ENCODE data around the gene HSPB9.
A peak's percentile ranks its signal among the peaks of the same experiment; 100 is the strongest.

Gene HSPB9

DNA sequence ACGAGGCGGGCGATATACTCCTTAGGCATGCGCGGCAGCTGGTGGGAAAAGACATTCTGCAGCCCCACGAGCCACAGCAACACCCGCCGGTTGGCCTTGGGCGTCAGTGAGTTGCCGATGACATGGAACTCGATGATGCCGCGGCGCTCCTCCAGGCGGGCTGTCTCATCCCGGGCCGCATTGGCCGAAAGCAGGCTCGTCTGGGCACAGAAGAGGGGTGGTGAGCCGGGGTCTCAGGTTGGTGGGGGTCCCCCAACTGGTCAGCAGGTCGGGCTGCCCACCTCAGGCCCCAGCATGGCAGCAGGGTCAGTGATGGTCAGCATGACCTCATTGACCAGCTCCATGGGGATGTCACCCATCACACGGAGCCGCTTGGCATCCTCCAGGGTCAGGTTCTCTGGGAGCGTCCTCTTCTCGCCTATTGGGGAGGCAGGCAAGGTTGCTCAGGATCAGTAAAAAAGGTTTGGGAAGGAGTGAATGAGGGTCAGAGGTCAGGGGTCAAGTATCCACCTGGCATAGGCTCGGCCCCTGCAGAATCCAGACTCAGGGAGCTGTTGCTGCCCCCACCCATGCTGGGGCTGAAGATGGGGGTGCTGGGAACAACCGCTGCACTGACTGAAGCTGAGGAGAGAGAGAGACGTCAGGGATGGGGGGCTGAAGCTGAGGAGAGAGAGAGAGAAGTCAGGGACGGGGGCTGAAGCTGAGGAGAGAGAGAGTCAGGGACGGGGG is 5.0 kb upstream of the HSPB9 start:
- Histone ChIP-seq H3K27me3 (no peaks in the 10 kb centered on the region), H3K4me1 (peaks cover 4% of the 10 kb centered on the region; the same call in 1 of the 2 replicates), H3K4me3 (ENCODE audit: low read depth, low read length) (no peak overlapping the region), H3K36me3 (peaks cover 28% of the 10 kb centered on the region), H3K9me3 (no peaks in the 10 kb centered on the region)
- DNase-seq, result no peak
- TF ChIP-seq, protein P1, sequence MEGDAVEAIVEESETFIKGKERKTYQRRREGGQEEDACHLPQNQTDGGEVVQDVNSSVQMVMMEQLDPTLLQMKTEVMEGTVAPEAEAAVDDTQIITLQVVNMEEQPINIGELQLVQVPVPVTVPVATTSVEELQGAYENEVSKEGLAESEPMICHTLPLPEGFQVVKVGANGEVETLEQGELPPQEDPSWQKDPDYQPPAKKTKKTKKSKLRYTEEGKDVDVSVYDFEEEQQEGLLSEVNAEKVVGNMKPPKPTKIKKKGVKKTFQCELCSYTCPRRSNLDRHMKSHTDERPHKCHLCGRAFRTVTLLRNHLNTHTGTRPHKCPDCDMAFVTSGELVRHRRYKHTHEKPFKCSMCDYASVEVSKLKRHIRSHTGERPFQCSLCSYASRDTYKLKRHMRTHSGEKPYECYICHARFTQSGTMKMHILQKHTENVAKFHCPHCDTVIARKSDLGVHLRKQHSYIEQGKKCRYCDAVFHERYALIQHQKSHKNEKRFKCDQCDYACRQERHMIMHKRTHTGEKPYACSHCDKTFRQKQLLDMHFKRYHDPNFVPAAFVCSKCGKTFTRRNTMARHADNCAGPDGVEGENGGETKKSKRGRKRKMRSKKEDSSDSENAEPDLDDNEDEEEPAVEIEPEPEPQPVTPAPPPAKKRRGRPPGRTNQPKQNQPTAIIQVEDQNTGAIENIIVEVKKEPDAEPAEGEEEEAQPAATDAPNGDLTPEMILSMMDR (IDR thresholded peaks at IDR 0.05; ENCODE audit: low read depth, low read length), result no peak

DNA sequence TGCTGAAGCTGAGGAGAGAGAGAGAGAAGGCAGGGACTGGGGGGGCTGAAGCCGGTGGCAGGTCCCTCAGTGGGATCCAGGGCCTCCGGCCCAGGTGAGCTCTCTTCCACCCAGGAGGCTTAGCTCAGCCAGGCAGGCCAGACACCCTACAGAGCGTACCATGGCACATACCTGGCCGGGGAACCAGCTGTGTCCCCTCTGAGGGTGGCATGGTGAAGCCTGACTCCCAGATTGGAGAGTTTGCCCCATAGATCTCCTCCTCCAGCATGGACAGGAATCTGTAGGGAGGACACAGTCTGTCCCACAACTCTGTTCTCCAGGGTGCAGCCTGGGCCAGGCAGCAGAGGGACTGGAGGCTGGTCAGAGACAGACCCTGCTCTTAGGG is 4.5 kb upstream of the HSPB9 start:
- peaks cover 4% of the 10 kb centered on the region; the same call in 1 of the 2 replicates for H3K4me1 ChIP-seq
- no peak overlapping the region for H3K4me3 ChIP-seq (ENCODE audit: low read depth, low read length)
- TF ChIP-seq, protein P1 (IDR thresholded peaks at IDR 0.05; ENCODE audit: low read depth, low read length), result no peak
- no peaks in the 10 kb centered on the region for H3K27me3 ChIP-seq
- no peaks in the 10 kb centered on the region for H3K9me3 ChIP-seq
- H3K36me3 ChIP-seq, result peaks cover 31% of the 10 kb centered on the region
- DNase-seq, result no peak

DNA sequence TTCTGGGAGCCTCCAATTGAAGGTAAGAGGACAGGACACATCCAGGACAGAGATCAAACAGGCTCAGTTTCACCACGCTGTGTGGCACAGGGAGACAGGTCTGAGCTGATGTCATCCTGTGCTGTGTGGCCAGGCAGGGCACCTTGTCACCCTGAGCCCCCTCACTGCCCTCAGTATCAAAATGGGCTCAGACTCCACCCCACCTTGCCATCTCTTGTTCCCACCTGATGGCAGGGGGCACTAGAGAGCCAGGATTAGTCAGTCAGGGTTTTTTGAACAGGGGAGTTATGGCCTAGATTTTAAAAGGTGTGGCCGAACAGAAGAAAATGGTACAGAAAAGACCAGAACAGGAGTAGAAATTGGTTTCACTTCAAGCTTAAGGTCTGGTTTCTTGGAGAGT is 4.1 kb upstream of the HSPB9 start:
- Histone ChIP-seq H3K4me3 (ENCODE audit: low read depth, low read length) (no peak overlapping the region), H3K9me3 (no peaks in the 10 kb centered on the region), H3K4me1 (peaks cover 4% of the 10 kb centered on the region; the same call in 1 of the 2 replicates), H3K36me3 (peaks cover 31% of the 10 kb centered on the region), H3K27me3 (no peaks in the 10 kb centered on the region)
- TF ChIP-seq, protein P1 (IDR thresholded peaks at IDR 0.05; ENCODE audit: low read depth, low read length), result peak; percentile 66
- peak; percentile 62 for DNase-seq

DNA sequence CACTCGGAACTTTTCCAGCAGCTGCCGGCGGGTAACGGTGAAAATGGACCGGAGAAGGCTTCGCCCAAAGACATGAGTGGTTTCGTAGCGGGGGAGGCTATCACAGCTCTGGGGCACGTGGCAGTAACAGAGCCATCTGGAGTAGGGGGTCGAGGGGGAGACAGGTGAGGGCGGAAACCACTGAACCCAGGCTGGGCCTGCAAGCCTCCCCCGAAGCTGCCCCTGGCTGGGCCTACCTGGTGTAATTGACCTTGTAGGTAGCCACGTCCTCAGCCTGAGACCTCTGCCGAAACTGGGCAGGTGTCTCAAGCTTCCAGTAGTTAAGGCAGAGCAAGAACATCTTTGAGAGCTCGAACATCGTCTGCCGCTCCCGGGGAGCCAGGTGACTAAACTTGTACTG is 3.3 kb upstream of the HSPB9 start:
- H3K4me3 ChIP-seq (ENCODE audit: low read depth, low read length), result no peak overlapping the region

DNA sequence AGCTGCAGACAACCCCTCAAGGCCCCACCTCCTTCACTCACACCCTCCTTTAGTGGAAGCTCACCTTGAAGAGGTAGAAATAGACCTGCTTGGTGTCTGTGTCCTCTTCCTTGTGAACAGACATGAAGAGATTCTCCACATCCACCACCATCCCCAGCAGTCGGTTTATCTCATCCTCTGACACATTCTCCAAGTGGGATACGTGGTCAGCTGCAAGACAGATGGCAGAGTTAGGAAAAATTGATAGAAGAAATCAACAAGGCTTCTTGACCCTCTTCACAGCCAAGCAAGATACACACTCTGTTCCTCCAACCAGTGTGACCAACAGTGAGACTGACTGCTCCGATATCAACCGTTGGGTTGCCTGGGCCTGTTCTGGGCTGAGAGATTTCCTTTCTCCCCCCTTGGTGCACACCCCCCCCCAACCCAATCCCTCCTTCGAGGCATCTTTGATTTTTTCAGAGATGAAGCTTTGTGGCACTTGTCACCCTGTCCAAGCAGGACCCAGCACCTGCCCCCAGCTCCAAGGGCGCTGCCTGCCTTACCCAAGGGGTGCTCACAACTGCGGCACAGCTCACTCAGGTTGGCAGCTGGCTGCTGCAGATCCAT is 2.3 kb upstream of the HSPB9 start:
- H3K4me1 ChIP-seq, result peaks cover 4% of the 10 kb centered on the region; the same call in 1 of the 2 replicates
- no peaks in the 10 kb centered on the region for H3K27me3 ChIP-seq
- DNase-seq, result no peak
- TF ChIP-seq, protein P1 (IDR thresholded peaks at IDR 0.05; ENCODE audit: low read depth, low read length), result no peak
- peak overlapping the region; percentile 58 for H3K4me3 ChIP-seq (ENCODE audit: low read depth, low read length)
- H3K36me3 ChIP-seq, result peaks cover 33% of the 10 kb centered on the region
- H3K9me3 ChIP-seq, result no peaks in the 10 kb centered on the region

More for the DNA sequence above, 3.3 kb upstream of the HSPB9 start:
- H3K4me1 ChIP-seq, result peaks cover 4% of the 10 kb centered on the region; the same call in 1 of the 2 replicates
- peaks cover 31% of the 10 kb centered on the region for H3K36me3 ChIP-seq
- TF ChIP-seq, protein P1 (IDR thresholded peaks at IDR 0.05; ENCODE audit: low read depth, low read length), result no peak
- DNase-seq, result no peak
- H3K9me3 ChIP-seq, result no peaks in the 10 kb centered on the region
- H3K27me3 ChIP-seq, result no peaks in the 10 kb centered on the region

Measured in BE2C (cell line).